ENCODE measurements around the gene SRI. TPM values are rescaled to one million over a fixed set of nuclear protein-coding genes. Genes with fewer than 3 reads are reported as not detected.

The SRI gene
- total RNA-seq, 1 donor from 2014 or later = 120 TPM

DNA sequence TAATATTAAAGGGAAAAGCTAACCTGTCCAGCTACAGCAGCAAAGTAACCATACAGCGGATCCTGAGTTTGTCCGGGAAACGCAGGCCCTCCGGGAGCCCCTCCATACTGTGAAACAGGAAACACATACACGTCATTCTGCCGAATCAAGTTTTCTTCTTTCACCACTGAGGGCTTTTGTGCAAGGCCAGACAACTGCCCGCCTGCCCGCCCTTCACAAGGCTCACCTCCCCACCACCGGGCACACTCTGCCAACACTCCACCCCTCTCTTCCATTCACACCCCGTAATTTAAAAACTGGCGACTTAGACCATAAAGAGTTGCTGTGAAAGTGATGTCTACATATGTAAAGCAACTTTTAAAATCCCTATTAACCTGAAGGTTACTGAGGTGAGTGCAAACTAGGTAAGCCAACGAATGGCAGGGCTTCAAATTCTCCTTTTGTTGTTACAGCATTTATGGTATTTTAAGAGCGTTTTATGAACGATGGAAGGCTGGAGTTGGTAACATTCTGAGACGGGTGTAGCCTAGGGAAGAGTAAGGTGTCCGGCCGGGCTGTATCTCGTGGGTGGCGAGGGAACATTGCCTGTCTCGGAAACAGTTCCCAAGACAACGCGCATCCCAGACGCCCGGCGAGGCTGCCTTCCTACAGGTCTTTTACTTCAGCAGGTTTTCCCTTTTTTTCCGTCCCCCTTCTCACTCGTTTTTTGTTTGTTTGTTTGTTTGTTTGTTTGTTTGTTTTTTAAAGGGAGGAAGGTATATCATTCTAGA lies 817 bp downstream of the SRI start:
- peak overlapping the region; percentile 93 for H3K4me3 Mint-ChIP-seq
- H3K4me1 Mint-ChIP-seq (ENCODE audit: unreplicated experiment) = peaks cover 18% of the 10 kb centered on the region
- H3K9me3 Mint-ChIP-seq = no peaks in the 10 kb centered on the region
- H3K27me3 Mint-ChIP-seq = no peaks in the 10 kb centered on the region
- DNase-seq (ENCODE audit: extremely low spot score, unreplicated experiment) = no peak
- H3K27ac Mint-ChIP-seq = peak overlapping the region; percentile 73
- TF ChIP-seq, protein P1, sequence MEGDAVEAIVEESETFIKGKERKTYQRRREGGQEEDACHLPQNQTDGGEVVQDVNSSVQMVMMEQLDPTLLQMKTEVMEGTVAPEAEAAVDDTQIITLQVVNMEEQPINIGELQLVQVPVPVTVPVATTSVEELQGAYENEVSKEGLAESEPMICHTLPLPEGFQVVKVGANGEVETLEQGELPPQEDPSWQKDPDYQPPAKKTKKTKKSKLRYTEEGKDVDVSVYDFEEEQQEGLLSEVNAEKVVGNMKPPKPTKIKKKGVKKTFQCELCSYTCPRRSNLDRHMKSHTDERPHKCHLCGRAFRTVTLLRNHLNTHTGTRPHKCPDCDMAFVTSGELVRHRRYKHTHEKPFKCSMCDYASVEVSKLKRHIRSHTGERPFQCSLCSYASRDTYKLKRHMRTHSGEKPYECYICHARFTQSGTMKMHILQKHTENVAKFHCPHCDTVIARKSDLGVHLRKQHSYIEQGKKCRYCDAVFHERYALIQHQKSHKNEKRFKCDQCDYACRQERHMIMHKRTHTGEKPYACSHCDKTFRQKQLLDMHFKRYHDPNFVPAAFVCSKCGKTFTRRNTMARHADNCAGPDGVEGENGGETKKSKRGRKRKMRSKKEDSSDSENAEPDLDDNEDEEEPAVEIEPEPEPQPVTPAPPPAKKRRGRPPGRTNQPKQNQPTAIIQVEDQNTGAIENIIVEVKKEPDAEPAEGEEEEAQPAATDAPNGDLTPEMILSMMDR (conservative IDR thresholded peaks at IDR 0.05) = no peak
- H3K36me3 Mint-ChIP-seq = peaks cover 14% of the 10 kb centered on the region

- Mint-ChIP-seq H3K4me1 (ENCODE audit: unreplicated experiment) (peaks cover 18% of the 10 kb centered on the region), H3K27ac (no peak overlapping the region), H3K4me3 (peak overlapping the region; percentile 93), H3K9me3 (no peaks in the 10 kb centered on the region), H3K27me3 (no peaks in the 10 kb centered on the region), H3K36me3 (peaks cover 17% of the 10 kb centered on the region)
- TF ChIP-seq, protein P1 (conservative IDR thresholded peaks at IDR 0.05) = no peak
- no peak for DNase-seq (ENCODE audit: extremely low spot score, unreplicated experiment)
These were observed 1.5 kb downstream of the SRI start for GRCh38 chr7:88218429-88218745.

GRCh38 chr7:88217675-88218428 lies 2.0 kb downstream of the SRI start:
- DNase-seq (ENCODE audit: extremely low spot score, unreplicated experiment) = no peak
- no peak overlapping the region for H3K27ac Mint-ChIP-seq

GRCh38 chr7:88216276-88216675 lies 3.6 kb downstream of the SRI start:
- DNase-seq (ENCODE audit: extremely low spot score, unreplicated experiment) = no peak
- no peak overlapping the region for H3K4me3 Mint-ChIP-seq
- H3K4me1 Mint-ChIP-seq (ENCODE audit: unreplicated experiment) = peaks cover 17% of the 10 kb centered on the region
- peaks cover 23% of the 10 kb centered on the region for H3K36me3 Mint-ChIP-seq
- TF ChIP-seq, protein P1 (conservative IDR thresholded peaks at IDR 0.05) = no peak
- no peak overlapping the region for H3K27ac Mint-ChIP-seq
- no peaks in the 10 kb centered on the region for H3K9me3 Mint-ChIP-seq
- no peaks in the 10 kb centered on the region for H3K27me3 Mint-ChIP-seq

More at GRCh38 chr7:88217675-88218428, 2.0 kb downstream of the SRI start:
- TF ChIP-seq, protein P1 (conservative IDR thresholded peaks at IDR 0.05) = no peak
- peak overlapping the region; percentile 93 for H3K4me3 Mint-ChIP-seq
- H3K36me3 Mint-ChIP-seq = peaks cover 22% of the 10 kb centered on the region
- H3K9me3 Mint-ChIP-seq = no peaks in the 10 kb centered on the region
- H3K4me1 Mint-ChIP-seq (ENCODE audit: unreplicated experiment) = peaks cover 18% of the 10 kb centered on the region
- H3K27me3 Mint-ChIP-seq = no peaks in the 10 kb centered on the region

DNA sequence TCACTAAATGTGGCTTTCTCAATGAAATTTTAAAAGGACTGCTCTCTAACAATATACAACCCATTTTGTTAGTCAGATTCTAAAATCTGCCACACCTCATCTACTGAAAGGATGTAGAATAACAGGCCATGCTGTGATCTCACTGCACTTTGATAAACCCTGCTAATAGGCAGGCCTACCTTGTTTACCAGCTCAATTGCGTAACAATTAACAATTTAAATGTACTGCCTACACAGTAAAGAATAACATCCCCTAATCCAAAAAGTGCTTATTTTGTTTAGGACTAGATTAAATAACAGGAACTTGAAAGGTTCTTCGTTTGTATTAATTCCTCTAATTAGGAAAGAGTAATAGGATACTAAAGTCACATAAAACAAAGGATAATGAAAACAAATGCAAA lies 4.5 kb downstream of the SRI start:
- no peaks in the 10 kb centered on the region for H3K27me3 Mint-ChIP-seq
- TF ChIP-seq, protein P1 (conservative IDR thresholded peaks at IDR 0.05) = no peak
- H3K4me3 Mint-ChIP-seq = no peak overlapping the region
- H3K9me3 Mint-ChIP-seq = no peaks in the 10 kb centered on the region
- H3K4me1 Mint-ChIP-seq (ENCODE audit: unreplicated experiment) = peaks cover 14% of the 10 kb centered on the region
- no peak overlapping the region for H3K27ac Mint-ChIP-seq
- H3K36me3 Mint-ChIP-seq = peaks cover 23% of the 10 kb centered on the region
- DNase-seq (ENCODE audit: extremely low spot score, unreplicated experiment) = no peak

Measured in type B pancreatic cell (in vitro differentiated cells).